RCC 7860 (cell line): ENCODE data around the gene APLN.

Experiments used
- DNase-seq: peaks from one replicate; pipeline ENCODE4 v3.0.0-alpha.2; 2015; ENCODE audit warnings: low spot score
- FAIRE-seq: peaks from 2 replicates; lab custom pipeline; 2012; peaks lifted over from hg19 to GRCh38; lab: Jason Lieb, UNC

APLN gene

DNA sequence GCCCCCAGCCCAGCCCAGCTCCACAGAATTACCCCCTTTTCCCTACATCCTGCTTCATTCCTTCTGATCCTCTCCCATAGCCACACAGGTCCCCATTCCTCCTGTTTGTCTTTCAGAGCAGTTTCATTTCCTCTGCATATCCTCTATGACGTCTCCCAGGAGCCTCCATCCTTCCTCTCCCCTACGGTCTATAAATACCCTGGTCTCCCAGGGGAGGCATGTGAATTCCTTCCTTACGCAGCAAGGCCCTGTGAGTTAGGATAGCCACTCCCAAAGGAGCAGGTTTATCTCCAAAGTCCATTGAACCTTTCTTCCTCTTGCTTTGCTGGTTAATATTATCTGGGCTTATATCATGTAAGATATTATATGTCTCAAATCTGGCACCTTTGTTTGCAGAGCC lies 8.4 kb upstream of the APLN start:
- DNase-seq, result no peak
- no peak for FAIRE-seq

DNA sequence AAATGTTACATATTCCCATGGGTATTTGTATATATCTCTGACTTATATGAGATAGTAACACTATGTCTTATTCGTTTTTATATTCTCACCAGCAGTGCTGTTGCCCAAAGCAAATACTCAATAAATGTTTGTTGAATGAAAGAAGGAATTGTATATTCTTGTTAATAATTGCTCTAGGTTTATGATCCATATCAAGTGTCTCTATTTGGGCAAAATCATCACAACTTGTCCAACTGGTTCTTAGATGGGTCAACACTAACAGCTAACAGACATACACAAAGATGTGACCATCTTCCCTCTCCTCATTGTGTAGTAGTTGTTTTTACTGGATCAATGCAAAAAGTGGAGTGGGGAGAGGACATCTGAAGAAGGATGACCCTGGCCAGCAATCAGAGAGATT lies 6.6 kb upstream of the APLN start:
- no peak for DNase-seq
- no peak for FAIRE-seq

- DNase-seq (no peak), FAIRE-seq (no peak)
These were observed 5.1 kb upstream of the APLN start for GRCh38 chrX:129659861-129660260.

- DNase-seq, result no peak
- FAIRE-seq, result no peak
These were observed 4.4 kb upstream of the APLN start for GRCh38 chrX:129659141-129659540.

DNA sequence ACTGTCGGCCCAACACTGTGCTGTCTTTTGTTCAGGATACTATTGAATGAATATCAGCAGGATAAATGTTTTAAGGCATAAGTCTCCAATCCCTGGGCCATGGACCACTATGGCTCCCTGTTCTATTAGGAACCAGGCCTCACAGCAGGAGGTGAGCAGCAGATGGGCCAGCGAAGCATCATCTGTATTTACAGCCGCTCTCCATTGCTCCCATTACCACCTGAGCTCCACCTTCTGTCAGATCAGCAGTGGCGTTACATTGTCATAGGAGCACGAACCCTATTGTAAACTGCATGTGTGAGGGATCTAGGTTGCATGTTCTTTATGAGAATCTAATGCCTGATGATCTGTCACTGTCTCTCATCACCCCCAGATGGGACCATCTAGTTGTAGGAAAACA lies 3.7 kb upstream of the APLN start:
- DNase-seq (no peak), FAIRE-seq (no peak)

DNA sequence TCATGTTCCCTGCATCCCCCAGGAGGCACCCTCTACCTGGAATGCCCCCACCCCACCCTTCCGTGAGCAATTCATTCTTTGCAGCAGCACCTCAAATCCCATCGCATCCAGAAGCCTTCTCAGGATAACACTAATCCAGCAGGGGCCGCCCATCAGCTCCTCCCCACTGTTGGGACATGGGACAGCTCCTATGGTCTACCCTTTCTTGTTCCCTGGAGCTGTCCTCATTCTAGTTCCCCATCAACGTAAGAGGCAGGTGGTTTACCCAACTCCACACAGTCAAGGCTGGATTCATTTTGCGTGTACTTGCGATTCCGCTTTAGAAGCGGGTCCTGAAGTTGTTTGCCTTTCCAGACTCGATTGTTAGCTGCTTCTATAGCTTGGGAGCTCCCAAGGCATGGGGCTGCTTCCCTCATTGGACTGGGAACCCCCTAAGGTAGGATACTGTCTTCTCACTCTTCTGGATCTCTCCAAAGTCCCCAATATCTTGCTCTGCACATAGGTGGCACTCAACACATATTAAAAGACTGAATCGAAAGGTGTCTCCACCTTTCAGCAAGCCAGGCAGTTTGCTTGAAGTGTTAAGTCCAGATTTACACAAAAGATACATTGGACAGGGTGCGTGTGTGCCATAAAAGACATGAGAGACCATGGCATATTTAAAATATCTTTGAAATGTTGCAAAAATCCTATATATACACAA lies 942 bp upstream of the APLN start:
- no peak for DNase-seq
- FAIRE-seq, result no peak

- DNase-seq (no peak), FAIRE-seq (no peak)
These were observed 645 bp downstream of the APLN start for GRCh38 chrX:129653971-129654651.

- DNase-seq, result no peak
- no peak for FAIRE-seq
These were observed 1.4 kb downstream of the APLN start for GRCh38 chrX:129653181-129653970.

GRCh38 chrX:129652565-129653169 lies 2.1 kb downstream of the APLN start:
- no peak for FAIRE-seq

GRCh38 chrX:129651756-129652564 lies 2.8 kb downstream of the APLN start:
- no peak for FAIRE-seq
- DNase-seq, result no peak

More at GRCh38 chrX:129652565-129653169, 2.1 kb downstream of the APLN start:
- no peak for DNase-seq

GRCh38 chrX:129650821-129651510 lies 3.8 kb downstream of the APLN start:
- no peak for FAIRE-seq

GRCh38 chrX:129650183-129650689 lies 4.5 kb downstream of the APLN start:
- no peak for DNase-seq
- FAIRE-seq, result no peak

More at GRCh38 chrX:129650821-129651510, 3.8 kb downstream of the APLN start:
- DNase-seq, result no peak

- DNase-seq, result no peak
- FAIRE-seq, result no peak
These were observed 5.2 kb downstream of the APLN start for GRCh38 chrX:129649268-129650182.

- no peak for FAIRE-seq
- no peak for DNase-seq
These were observed 6.1 kb downstream of the APLN start for GRCh38 chrX:129648514-129649267.

DNA sequence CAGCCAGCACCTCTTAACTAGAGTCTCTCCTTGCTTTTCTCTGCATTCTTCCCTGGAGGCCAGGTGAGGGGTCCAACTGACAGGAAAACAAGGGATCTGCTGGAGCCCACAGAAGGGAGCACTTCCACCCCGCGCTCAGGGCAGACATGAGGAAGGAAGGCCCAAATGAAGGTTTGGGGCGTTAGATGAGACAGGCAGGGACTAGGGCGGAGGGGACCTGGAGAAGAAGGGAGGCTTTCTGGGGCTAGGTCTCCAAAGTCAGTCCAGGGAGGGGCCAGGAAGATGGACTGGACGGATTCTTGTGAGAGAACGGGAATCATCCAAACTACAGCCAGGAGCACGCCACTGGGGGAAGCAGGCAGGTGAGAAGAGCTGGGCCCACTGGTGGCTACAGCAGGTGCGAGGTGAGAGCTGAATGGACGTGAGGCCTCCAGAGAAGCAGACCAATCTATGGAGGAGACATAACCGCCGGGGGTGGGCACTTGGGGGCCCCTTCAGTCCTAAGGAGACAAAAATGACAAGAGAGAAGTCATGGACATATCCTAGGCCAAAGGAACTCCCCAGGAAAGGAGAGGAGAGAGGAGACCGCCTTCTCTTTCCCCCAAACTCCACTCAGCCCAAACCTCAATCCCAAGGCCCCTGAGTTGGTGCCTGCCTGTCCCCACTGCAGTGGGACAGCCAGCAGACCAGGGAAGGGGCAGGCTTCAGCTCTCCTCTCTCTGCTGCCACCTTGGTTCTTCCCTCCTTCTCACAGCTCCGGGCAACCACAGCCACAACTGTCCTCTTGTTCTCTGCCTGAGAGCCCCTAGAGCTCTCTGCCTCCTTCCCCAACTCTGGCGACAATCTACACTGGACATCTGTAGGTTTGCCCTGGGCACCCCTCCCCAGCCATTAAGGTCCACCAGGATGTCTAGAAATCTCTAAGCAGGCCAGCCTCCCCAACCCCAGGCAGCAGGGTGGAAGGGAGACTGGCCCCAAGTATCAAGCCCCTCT lies 7.0 kb downstream of the APLN start:
- DNase-seq (no peak), FAIRE-seq (no peak)

GRCh38 chrX:129646566-129647417 lies 8.0 kb downstream of the APLN start:
- FAIRE-seq (no peak), DNase-seq (no peak)
